AG09309 (cell line): ENCODE measurements around the gene ODC1.

Experiments used
- DNase-seq: peaks from one replicate; pipeline ENCODE4 v3.0.0-alpha.2; 2010; ENCODE audit warnings: low read depth
- H3K4me3 ChIP-seq: 2 replicates; pipeline ENCODE4 v1.5.1; 2011; ENCODE audit warnings: mild to moderate bottlenecking, low read depth, low read length, moderate library complexity; ENCODE audit not compliant: control insufficient read depth
- TF ChIP-seq, protein P1 (sequence below): IDR thresholded peaks from 2 replicates; pipeline ENCODE4 v1.5.1; 2011; ENCODE audit warnings: mild to moderate bottlenecking, low read depth, low read length, inconsistent platforms; ENCODE audit not compliant: insufficient read depth, control insufficient read depth; ENCODE audit errors: missing control alignments

ODC1 gene

DNA sequence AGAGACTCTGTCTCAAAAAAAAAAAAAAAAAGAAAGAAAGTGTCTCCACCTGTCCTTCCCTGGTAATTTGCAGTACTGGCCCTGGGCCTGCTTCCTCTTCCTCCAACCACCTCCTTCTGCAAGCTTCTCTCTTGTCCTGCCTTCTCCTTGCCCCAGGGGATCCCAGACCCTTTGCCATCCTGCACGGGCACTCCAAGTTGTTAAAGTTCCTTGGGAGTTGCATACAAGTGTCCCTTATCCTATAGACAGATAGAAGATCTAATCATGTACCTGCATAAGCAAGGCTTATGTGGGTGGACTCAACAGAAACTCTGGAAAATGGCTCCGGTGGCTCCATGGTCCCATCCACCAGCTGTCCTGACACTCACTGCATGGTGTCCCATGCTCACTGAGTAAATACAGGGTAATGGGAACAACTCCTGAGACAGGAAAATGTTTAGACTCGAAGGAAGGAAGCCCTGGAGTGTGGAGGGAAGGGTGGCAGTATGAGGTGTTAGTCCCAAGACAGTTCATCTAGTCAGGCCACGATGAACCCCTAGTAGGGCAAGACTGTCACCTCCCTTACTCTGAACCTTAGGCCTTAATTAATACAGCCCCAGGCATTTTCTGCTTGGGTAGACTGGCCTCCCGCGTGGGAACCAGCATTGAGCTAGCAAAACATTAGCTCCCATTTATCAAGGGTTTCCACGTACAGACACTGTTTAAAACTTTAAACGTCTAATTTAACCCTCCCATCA, 17.1 kb downstream of the ODC1 start:
- TF ChIP-seq, protein P1, sequence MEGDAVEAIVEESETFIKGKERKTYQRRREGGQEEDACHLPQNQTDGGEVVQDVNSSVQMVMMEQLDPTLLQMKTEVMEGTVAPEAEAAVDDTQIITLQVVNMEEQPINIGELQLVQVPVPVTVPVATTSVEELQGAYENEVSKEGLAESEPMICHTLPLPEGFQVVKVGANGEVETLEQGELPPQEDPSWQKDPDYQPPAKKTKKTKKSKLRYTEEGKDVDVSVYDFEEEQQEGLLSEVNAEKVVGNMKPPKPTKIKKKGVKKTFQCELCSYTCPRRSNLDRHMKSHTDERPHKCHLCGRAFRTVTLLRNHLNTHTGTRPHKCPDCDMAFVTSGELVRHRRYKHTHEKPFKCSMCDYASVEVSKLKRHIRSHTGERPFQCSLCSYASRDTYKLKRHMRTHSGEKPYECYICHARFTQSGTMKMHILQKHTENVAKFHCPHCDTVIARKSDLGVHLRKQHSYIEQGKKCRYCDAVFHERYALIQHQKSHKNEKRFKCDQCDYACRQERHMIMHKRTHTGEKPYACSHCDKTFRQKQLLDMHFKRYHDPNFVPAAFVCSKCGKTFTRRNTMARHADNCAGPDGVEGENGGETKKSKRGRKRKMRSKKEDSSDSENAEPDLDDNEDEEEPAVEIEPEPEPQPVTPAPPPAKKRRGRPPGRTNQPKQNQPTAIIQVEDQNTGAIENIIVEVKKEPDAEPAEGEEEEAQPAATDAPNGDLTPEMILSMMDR: no peak
- H3K4me3 ChIP-seq: no peak overlapping the region
- DNase-seq: no peak

DNA sequence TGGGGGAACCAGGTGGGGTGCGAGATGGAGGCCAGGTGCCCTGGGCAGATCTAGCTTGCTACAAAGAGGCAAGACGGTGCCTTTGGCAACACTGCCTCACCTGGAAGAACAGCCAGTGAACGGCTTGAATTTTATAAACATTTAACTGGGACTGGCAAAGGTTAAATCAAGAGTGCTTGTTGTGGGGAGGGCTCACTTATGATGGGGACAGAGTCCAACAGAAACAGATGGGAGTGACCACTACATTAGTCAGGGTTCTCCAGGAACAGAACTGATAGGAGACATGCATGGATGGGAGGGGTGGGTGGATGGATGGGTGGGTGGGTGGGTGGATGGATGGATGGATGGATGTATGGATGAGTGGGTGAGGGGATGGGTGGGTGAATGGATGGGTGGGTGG, 19.2 kb downstream of the ODC1 start:
- no peak overlapping the region for H3K4me3 ChIP-seq
- DNase-seq: no peak
- TF ChIP-seq, protein P1: no peak

DNA sequence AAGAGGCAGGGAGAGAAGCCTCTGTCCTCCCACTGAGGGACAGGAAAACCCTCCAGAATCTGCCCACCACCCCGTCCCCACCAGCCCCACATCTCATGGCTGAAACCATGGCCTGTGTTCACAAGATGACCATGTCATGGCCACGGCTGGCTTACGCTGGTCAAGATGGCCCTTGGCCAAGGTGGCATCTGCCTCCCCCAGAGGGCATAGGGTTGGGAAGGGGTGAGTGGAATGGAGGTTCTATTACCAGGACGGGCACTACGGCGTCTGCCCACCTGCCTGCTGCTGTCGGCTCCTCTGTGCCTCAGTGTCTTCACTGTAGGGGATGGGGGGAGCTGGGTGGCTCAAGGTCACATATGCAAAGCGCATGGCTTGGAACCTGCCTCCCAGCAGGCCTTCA, 19.8 kb downstream of the ODC1 start:
- TF ChIP-seq, protein P1: no peak
- H3K4me3 ChIP-seq: no peak overlapping the region
- no peak for DNase-seq

DNA sequence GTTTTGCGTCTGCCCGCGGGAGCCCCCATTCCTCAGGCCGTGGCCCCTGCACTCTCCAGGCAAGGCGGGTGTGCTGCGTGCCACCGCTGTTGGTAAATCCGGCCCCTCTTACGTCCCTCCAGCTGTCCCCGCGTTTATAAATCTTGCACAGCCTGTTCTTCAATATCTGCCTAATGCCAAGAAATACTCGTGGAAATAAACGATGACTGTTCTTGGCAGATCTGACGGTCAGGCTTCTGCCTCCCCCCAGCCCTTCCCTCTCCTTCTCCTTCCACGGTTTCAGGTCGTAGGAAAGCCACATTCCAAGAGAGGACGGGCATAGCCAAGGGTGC, 20.5 kb downstream of the ODC1 start:
- H3K4me3 ChIP-seq: no peak overlapping the region
- DNase-seq: no peak
- TF ChIP-seq, protein P1: no peak

DNA sequence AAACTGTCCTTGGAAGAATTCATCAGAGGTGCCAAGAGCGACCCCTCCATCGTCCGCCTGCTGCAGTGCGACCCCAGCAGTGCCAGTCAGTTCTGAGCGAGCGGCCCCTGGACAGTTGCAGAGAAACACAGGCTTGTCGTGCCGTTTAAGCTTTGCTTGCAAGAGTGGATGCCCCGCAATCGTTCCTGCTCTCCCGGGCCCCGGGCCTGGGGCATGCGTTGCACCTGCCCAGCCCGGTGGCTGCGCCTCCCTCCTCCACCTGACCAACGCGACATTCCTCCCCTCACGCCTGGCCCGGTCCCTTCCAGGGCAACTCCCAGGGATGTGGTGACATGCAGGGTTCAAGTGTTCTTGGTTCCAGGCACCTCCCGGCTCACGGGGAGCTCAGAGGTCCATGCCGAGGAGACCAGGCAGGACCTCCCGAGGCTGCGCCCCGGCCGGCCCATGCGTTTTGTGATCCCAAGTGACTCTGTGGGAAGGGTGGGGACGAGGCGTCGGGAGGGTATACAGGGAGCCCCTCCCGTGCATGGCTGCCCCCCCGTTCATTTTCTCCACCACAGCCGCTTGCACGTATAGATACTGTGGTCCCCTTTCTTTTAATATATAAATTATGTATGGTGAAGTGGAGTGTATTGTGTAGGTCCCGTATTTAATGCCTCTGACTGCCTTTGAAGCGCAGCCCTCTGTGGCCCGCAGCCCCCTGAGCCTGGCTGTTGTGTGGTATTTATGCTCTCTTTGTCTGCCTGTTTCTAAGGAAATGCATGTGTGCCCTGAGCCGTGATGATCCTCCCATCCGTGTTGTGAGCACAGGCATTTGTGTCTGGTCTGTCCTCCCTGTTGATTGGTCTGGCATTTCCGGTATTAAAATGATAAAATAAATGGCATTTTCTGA, 21.2 kb downstream of the ODC1 start:
- DNase-seq: no peak

DNA sequence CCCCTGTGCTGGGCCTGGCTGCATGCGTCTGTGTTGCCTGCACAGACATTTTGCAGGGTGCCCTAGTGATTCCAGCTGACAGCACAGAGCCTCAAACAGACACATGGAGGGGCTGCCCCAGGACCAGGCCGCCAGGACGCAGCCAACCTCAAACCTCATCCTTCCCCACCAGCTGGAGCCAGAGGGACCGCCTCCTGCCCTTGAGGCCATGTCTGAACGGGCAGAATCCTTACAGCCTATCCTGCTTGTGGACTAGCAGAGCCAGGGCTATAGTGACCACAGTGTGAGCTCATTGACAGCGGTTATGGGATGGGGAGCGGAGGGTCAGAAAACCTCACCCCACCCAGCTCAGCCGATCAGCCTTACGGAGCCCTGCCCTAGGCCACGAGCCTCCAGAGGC, 22.4 kb downstream of the ODC1 start:
- H3K4me3 ChIP-seq: no peak overlapping the region
- DNase-seq: no peak
- TF ChIP-seq, protein P1: no peak

More for the DNA sequence above, 21.2 kb downstream of the ODC1 start:
- H3K4me3 ChIP-seq: no peak overlapping the region
- TF ChIP-seq, protein P1: no peak
